ENCODE data around the gene TM4SF5. TPM values are rescaled to one million over a fixed set of nuclear protein-coding genes. Genes with fewer than 3 reads are reported as not detected.

The TM4SF5 gene
- total and polyA plus RNA-seq, 10 donors: not detected

DNA sequence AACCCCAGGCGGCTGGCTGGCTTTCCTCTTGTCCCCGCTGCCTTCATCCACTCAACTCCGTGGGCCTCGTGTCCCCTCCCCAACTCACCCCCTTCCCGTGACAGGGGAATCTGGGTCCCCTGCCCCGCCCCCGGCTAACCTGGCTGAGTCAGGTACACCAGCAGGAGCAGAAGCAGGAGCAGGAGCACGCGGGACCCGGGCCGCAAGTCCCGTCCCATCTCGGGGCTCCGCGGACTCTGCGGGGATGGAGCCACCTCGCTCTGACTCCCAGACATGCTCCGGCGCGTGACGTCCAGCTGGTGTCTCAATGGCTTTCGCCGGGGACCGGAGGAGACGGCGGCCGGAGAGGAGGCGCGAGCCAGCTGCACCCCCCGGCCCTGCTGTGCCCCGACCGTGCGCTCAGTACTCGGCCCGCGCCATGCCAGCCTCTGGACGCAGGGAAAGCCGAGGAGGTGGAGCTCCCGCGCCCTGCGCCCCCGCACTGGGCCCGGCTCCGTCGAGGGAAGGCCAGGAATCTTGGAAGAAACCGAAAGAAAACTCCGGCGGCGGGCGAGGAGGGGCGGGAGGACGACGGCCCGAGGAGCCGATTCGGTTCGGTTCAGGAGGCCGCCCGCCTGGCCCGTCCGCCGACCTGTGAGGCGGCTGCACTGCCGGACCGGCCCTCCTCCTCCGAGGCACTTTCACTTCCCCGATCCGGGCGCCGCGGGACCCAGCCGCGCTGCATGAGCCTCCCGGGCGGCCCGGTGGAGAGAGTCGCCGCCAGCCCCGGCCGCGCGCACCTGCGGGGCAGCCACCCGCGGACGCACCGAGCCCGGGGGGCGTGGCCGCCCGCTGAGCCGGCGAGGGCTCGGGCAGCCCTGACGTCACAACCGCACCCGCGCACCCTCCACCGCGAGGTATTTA is 32.3 kb upstream of the TM4SF5 start, which contains the start of the genes CXCL16 and ZMYND15:
TSS of gene CXCL16 (minus strand) at position 807 of the 903 bp plus-strand sequence. CDS start at position 218, 589 bp downstream.
TSS of gene ZMYND15 (plus strand) at position 712 of the 903 bp plus-strand sequence. CDS start 716 bp downstream, outside the sequence.
- DNase-seq: peak; percentile 95
- no peaks in the 10 kb centered on the region for H3K9me3 ChIP-seq
- intact Hi-C loops (cut with DNase I; ENCODE audit: low total_unique reads): loop anchor here (10.0 kb wide), 1 partner anchor 45 kb away; the partner anchor contains the start of genes GLTPD2 and VMO1
- peaks cover 0 to 12% (median 0%) of the 10 kb centered on the region in 6 donors for H3K36me3 ChIP-seq
- peaks cover 0 to 45% (median 0%) of the 10 kb centered on the region in 7 donors for H3K27me3 ChIP-seq (replicated peaks in 1 of 7)
- TF ChIP-seq POLR2AphosphoS5 (IDR thresholded peaks at IDR 0.05) (peak in 2 of 3 donors; percentile 76 to 82), POLR2A (IDR thresholded peaks at IDR 0.05) (no peak)
- TF ChIP-seq, protein P1, sequence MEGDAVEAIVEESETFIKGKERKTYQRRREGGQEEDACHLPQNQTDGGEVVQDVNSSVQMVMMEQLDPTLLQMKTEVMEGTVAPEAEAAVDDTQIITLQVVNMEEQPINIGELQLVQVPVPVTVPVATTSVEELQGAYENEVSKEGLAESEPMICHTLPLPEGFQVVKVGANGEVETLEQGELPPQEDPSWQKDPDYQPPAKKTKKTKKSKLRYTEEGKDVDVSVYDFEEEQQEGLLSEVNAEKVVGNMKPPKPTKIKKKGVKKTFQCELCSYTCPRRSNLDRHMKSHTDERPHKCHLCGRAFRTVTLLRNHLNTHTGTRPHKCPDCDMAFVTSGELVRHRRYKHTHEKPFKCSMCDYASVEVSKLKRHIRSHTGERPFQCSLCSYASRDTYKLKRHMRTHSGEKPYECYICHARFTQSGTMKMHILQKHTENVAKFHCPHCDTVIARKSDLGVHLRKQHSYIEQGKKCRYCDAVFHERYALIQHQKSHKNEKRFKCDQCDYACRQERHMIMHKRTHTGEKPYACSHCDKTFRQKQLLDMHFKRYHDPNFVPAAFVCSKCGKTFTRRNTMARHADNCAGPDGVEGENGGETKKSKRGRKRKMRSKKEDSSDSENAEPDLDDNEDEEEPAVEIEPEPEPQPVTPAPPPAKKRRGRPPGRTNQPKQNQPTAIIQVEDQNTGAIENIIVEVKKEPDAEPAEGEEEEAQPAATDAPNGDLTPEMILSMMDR (IDR thresholded peaks at IDR 0.05 in 8 of 11, conservative IDR thresholded peaks at IDR 0.05 in 3 of 11): no peak
- WGBS, 5 donors: 0 to 1% (median 1%) methylated on average over 45 to 100 of the region's 100 CpGs
- H3K4me1 ChIP-seq: peaks cover 5 to 63% (median 32%) of the 10 kb centered on the region in 6 donors
- H3K4me3 ChIP-seq: peak within 1 kb of the TSS; percentile 60 to 91 (median 80)
- H3K27ac ChIP-seq: peak within 1 kb of the TSS in 7 of 8 donors; percentile 52 to 87 (median 78)

DNA sequence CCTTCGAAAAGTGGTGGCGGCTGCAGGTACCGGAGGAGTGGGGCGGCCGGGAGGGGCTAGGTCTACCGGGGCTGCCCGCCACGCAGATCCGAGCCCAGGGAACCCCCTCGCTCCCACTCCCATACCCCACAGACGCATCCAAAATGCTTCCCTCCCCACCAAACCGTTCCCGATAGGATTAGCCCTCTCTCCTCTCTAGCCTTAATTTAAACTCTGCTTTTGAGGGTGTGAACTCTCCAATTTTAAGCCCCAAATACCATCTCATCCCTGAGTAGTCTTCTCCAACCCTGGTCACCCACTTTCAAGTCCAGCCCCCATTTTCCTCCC is 31.7 kb upstream of the TM4SF5 start:
- TF ChIP-seq POLR2A (IDR thresholded peaks at IDR 0.05) (no peak), POLR2AphosphoS5 (IDR thresholded peaks at IDR 0.05) (no peak)
- TF ChIP-seq, protein P1 (IDR thresholded peaks at IDR 0.05 in 8 of 11, conservative IDR thresholded peaks at IDR 0.05 in 3 of 11): no peak
- H3K36me3 ChIP-seq: peaks cover 0 to 6% (median 0%) of the 10 kb centered on the region in 6 donors
- H3K27ac ChIP-seq: peak overlapping the region in 6 of 8 donors; percentile 45 to 87 (median 81)
- H3K4me3 ChIP-seq: peak overlapping the region; percentile 60 to 91 (median 80)
- WGBS, 5 donors: 15 to 19% (median 17%) methylated on average over 8 to 13 of the region's 13 CpGs
- H3K4me1 ChIP-seq: peaks cover 5 to 59% (median 31%) of the 10 kb centered on the region in 6 donors
- no peaks in the 10 kb centered on the region for H3K9me3 ChIP-seq
- DNase-seq: no peak
- intact Hi-C loops (cut with DNase I; ENCODE audit: low total_unique reads): no loop called here
- H3K27me3 ChIP-seq (replicated peaks in 1 of 7): peaks cover 0 to 51% (median 1%) of the 10 kb centered on the region in 7 donors

DNA sequence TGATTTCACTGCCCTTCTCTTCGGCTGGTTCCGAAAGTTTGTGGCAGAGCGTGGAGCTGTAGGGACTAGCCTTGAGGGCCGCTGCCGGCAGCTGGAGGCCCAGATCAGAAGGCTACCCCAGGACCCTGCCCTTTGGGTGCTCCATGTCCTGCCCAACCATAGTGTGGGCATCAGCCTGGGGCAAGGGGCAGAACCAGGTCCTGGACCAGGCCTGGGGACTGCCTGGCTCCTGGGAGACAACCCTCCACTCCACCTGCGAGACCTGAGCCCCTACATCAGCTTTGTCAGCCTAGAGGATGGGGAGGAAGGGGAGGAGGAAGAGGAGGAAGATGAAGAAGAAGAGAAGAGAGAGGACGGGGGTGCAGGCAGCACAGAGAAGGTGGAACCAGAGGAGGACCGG is 31.1 kb upstream of the TM4SF5 start:
- H3K27ac ChIP-seq: peak overlapping the region in 1 of 8 donors; percentile 87
- intact Hi-C loops (cut with DNase I; ENCODE audit: low total_unique reads): no loop called here
- H3K27me3 ChIP-seq (replicated peaks in 1 of 7): peaks cover 0 to 57% (median 3%) of the 10 kb centered on the region in 7 donors
- H3K4me1 ChIP-seq: peaks cover 5 to 59% (median 27%) of the 10 kb centered on the region in 6 donors
- no peak for TF ChIP-seq POLR2A (IDR thresholded peaks at IDR 0.05)
- TF ChIP-seq, protein P1 (IDR thresholded peaks at IDR 0.05 in 8 of 11, conservative IDR thresholded peaks at IDR 0.05 in 3 of 11): no peak
- no peak for TF ChIP-seq POLR2AphosphoS5 (IDR thresholded peaks at IDR 0.05)
- no peaks in the 10 kb centered on the region for H3K9me3 ChIP-seq
- 91 to 97% (median 94%) methylated on average over 7 to 8 of the region's 8 CpGs for WGBS, 5 donors
- H3K4me3 ChIP-seq: peak overlapping the region in 2 of 8 donors; percentile 87 to 91
- no peaks in the 10 kb centered on the region for H3K36me3 ChIP-seq
- no peak for DNase-seq

DNA sequence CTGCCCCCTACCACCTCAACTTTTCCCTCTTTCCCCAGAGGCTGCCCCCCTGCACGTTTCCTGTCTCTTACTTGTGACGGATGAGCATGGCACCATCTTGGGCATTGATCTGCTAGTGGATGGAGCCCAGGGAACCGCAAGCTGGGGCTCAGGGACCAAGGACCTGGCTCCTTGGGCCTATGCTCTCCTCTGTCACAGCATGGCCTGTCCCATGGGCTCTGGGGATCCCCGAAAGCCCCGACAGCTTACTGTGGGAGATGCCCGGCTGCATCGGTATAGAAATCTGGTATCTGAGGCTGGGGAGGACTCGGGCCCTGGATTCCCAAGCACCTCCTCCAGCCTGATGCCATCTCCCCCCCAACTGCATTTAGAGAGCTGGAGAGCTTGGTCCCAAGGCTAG is 30.1 kb upstream of the TM4SF5 start:
- Histone ChIP-seq H3K9me3 (no peaks in the 10 kb centered on the region), H3K27ac (no peak overlapping the region), H3K36me3 (no peaks in the 10 kb centered on the region), H3K4me1 (peaks cover 3 to 54% (median 26%) of the 10 kb centered on the region in 6 donors), H3K27me3 (replicated peaks in 1 of 7) (peaks cover 0 to 63% (median 3%) of the 10 kb centered on the region in 7 donors), H3K4me3 (no peak overlapping the region)
- no peak for TF ChIP-seq POLR2A (IDR thresholded peaks at IDR 0.05)
- no peak for TF ChIP-seq POLR2AphosphoS5 (IDR thresholded peaks at IDR 0.05)
- TF ChIP-seq, protein P1 (IDR thresholded peaks at IDR 0.05 in 8 of 11, conservative IDR thresholded peaks at IDR 0.05 in 3 of 11): no peak
- WGBS, 5 donors: 89 to 98% (median 94%) methylated on average over 3 to 8 of the region's 8 CpGs
- DNase-seq: no peak
- intact Hi-C loops (cut with DNase I; ENCODE audit: low total_unique reads): no loop called here

Measured in spleen (tissue), 11 donors.